HG03060 (cell line): ENCODE data around the gene HOXC11.

Source experiments
- ATAC-seq: cut with Tn5 transposase; IDR thresholded peaks from one replicate; pipeline ENCODE4 v1.9.1; 2021; ENCODE audit warnings: low read depth, moderate number of reproducible peaks; ENCODE audit not compliant: unreplicated experiment

Gene HOXC11

DNA sequence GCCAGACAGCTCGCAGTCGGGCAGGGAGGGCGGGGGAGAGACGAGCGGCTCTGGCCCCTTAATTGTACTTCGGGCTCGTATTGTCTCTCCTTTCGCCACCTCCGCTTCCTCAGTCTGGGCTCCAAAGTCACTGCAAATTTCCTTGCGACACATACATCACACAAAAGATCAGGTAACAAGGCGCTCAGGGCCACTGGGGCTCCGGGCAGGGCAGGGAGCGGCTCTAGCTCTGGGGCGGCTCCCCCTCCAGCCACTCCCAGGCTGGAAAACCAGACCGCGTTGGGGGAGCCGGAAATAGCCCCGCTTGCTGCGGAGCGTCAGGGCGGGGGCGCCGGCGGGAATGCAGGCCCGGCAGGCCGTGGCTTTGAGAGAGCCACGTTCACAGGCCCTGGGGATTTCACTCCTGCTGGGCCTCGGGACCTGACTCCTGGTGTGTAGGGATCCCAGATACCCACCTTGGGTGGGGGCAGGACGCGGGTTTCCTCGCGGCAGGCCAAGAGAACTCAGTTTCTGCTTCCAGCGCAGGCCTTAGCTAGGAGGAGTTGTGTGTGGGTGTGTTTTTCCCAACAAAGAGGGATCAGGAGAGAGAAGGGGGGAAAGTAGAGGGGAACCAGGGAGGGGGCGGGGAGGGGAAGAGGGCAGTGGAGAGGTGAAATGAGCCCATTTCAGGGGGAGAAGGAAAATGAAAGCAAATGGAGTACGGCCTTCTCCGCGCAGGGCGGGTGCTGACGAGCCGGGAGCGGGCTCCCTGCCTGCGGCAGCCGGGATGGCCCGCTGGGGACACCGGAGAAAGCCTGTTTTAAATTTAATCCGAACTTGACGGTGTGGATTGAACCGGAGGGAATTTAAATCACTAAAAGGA lies 22.7 kb downstream of the HOXC11 start:
- ATAC-seq: no peak

DNA sequence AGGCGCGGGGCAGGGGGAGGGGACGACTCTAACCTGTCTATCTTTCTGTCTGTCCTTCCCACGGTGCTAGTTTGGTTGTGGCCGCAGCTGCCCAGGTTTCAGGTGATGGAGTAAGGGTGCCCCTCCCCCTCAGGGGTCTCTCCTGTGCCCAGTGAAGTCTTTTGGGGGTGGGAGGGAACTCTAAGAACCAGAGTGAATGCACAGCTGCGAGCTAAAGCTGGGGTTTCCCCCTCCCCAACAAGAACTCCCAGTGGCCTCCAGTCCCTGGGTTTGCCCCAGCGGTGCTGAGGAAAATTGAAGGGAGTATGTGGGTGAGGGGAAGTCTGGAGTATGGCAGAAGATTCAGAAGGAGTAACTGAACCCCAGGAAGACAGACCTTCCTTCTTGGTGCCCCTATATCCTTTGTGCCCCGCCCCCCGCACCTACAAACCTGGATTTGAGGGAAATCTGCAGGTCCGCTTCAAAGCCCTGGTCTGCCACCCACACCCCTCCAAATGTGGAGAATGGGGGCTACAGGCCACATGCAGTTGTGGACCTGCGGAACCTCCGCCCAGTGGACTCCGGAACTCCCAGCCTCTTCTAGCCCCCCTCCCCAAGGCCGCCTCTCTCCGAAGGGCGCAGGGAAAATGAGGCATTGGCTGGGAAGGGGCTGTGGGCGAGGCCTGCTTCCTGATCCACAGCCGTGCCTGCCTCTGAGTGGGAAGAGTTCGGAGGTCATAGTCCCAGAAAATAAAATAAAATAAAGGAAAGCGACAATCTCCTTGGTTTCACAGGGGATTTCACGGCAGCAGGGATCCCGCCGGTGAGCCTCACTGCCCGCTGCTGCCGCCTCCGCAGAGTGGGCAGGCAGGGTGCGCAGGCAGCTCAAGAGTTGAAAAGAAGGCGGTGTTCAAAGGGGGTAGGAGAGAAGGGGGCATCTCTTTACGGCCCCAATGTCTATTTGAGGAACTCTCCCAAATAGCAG lies 23.6 kb downstream of the HOXC11 start:
- no peak for ATAC-seq

DNA sequence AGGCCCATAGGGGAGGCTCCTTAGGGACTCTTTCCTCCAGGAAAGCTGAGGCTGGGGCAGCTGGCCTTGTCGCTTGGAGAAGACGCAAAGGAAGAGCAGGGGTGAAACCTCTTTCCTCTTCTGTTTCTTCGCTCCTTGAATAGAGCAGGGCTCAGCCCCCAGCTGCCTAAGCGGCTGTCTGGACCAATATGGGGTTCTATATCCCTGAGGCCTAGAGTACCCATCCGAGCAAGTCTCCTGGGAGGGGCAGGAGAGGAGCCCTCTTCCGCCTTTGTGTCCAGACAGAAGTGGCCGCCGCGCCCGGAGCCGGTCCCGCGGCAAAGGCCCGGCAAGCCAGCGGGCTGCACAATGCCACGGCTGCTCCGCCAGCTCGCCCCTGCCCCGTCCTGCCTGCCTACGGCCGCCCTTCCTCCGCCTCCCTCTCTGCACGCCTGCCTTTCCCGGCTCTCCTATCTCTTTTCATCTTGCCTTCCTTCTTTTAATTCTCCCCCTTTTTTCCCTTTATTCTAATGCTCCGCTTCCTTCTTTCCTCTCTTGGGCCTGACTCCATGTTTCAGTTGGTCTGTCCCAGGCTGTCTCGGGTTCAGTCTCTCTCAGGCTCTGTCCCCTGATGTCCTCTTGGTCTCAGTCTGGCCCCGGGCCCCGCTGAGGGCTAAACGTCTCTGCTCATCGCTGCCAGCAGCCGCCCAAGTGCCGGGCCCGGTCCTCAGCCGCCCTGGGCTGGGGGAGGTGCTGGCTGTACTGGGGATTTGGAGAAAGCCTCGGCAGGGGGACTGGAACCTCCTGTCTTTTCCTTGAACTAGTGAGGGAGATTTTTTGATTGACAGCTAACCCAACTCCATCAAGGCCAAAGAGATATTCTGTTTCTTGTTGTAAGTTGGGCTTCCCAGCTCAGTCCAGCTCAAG lies 24.5 kb downstream of the HOXC11 start:
- ATAC-seq: no peak

GRCh38 chr12:53998110-53998899 lies 25.4 kb downstream of the HOXC11 start:
- ATAC-seq: no peak

DNA sequence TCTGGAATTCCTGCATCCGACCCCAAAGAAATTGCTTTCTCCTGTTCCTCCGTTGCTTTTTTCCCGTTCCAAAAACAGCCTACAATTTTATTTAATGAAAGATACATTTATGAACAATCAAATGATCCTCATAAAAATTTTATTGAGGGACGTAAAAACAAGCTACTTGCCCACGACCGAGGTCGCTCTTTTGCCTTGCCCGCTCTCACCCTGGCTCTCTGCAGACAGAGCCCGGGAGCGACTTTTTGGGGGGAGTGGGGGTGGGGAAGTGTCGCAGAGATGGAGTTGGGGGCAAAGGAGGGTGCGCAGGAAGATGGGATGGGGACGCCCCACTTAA lies 25.9 kb downstream of the HOXC11 start:
- no peak for ATAC-seq

DNA sequence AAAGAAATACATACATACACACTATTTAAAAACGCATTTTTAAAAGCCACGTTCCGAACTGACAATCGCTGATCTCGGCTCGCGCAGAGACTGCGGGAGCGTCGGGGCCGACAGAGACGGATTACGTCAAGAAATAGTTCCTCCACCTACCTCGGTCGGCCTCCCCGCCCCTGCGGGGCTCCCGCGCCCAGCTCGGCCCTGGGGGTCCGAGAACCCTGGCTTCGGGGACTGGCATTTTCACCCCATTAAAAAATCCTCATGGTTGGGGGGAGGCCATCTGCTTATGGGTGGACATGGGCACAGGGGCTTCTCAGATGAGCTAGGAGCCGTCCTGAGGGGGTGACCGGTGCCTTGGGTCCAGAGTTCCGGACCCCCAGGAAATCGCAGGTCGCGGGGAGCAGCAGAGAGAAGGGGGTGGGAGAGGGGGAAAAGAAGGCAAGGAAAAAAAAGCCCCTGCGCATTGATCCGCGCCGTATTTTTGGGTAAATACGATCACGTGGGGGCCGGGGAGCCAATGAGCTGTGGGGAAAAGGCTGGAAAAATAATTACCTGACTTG lies 26.7 kb downstream of the HOXC11 start:
- no peak for ATAC-seq

DNA sequence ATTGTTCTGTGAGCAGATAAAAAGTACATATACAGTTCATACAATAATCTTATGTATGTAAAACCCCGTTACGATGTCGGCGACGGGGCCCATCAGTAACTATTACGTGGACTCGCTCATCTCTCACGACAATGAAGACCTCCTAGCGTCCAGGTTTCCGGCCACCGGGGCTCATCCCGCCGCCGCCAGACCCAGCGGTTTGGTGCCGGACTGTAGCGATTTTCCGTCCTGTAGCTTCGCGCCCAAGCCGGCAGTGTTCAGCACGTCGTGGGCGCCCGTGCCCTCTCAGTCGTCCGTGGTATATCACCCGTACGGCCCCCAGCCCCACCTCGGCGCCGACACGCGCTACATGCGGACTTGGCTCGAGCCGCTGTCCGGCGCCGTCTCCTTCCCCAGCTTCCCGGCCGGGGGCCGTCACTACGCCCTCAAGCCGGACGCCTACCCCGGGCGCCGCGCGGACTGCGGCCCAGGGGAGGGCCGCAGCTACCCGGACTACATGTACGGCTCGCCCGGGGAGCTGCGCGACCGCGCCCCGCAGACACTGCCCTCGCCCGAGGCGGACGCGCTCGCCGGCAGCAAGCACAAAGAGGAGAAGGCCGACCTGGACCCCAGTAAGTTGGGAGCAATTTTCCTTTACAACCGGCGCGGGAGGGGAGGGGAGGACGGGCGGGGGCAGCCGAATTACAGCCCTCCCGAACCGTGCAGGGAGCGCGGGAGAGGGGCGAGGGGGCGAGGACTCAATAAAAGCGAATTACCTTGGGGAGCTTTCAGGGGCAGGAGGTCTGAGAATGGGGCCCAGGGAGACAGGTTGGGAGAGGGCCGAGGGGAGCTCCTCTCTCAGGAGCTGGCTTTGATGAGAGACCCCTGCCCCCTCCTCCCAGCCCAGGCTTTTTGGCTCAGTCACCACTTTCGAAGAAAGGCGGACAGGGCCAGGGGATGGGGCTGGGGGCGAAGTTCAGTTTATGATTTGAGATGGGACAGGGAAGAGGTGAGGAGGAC lies 27.5 kb downstream of the HOXC11 start, which contains the start of gene HOXC9:
Gene HOXC9, plus strand, starts transcription at position 46 of the 999 bp plus-strand sequence. Its CDS starts 28 bp downstream, at position 74.
- ATAC-seq: no peak

DNA sequence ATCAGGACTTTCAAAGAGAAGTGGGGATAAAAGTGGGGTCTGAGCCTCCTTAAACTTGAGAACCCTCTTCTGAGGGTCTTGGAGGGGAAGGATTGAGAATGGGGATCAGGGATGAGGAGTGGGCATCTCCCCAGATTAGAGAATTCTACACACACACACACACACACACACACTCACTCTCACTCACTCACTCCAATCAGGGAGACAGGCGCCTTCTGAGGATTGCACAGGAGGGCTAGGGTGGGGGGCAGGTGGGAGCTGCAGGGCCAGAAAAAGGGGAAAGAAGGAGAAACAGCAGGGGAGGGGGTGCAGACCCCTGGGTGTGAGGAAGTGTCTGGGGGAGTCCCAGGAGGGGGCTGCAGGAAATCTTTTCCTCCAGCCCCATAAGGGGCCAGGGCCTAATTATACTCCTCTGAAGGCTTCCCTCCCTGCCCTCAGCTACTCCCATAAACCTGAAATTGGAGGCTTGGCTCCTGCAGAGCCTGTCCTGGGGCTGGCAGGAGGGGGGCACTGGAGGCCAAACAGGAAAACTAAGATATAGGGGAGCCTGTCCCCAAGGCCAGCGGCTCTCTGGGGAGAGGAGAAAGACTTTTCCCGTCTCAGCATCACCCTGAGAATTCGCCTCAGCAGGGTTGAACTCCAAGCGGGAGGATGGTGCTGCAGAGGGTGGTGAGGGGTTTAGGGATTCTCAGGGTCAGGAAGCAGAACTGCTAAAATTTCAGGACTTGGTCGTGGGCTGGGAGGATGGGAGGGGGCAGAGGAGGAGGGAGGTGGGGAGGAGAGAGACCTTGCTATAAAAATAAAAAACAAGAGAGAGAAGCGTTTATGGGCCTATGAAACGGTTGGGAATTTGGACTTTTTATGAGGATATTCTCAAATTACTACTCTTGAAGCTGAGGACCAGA lies 28.6 kb downstream of the HOXC11 start:
- ATAC-seq: no peak

DNA sequence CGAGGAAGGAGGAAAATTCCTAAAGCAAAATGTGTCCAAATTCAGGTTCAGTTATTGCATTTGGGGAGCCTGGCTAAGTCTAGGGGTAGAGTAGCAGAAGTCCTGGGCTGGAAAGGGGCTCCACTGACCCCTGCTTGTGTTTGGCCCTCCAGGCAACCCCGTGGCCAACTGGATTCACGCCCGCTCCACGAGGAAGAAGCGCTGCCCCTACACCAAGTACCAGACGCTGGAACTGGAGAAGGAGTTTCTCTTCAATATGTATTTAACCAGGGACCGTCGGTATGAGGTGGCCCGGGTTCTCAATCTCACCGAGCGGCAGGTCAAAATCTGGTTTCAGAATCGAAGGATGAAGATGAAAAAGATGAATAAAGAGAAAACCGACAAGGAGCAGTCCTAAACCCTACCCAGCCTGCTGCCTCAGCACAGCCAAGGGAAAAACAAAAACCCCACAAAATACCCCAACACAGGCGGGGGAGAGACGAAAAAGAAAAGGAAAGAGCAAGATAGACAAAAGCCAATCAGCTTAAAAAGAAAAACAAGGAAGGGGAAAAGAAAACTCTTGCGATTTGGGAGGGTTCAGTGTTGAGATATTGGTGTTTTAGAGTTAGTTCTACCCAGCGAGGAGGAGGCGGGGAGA lies 29.5 kb downstream of the HOXC11 start:
- no peak for ATAC-seq

- ATAC-seq: no peak
These were observed 30.0 kb downstream of the HOXC11 start for GRCh38 chr12:54002915-54003389.

DNA sequence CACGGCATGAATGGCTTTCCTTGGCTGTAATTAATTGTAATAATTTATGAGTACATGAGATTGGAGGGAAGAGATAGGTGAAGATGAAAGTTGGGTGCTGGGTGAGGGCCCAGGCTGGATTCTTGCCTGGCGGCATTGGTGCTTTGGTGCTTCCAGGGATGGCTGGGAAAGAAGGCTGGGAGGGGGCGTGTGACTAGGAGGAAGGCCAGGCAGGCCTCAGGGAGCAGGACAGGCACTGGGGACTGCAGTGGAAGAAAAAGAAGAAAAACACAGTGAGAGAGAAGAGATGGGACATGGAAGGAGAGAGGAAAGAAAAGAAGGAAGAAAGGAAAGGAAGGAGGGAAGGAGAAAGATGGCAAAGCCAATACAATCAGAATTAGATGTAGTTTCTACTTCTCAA lies 30.7 kb downstream of the HOXC11 start:
- ATAC-seq: no peak

DNA sequence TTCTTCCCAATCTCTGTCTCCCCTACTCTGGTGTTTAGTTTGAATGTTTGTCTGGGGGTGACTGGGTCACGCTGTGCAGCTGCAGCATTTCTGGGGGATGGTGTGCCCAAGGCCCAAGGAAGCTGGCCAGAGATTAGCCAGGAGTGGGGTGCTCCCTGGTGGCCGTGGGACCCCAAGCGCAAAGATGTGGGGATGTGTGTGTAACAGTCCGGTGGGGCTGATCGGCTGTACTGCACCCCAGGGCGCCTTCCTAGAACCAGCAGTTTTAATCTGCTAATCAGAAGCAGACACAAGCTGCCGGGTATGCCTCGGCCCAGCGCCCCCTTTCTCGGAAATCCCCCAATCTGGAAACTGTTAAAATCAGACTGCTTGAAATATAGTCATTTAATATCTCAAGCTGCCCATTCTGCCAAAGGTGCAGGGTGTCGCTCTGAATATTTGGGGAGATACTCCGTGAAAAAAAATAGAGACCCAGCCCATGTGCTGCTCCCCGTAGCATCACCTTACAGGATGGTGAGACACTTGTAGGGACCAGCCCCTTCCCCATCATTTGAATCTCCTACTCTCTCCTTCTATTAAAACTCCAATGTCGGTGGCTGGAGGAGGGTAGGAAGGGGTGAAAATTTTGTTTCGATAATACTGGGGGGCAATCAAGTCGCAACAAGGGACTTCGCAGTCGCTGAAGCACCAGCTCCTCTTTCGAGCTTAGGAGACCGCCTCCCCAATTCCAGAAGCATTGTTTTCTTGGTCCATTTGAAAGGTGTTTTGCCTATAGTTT lies 31.3 kb downstream of the HOXC11 start:
- ATAC-seq: no peak

DNA sequence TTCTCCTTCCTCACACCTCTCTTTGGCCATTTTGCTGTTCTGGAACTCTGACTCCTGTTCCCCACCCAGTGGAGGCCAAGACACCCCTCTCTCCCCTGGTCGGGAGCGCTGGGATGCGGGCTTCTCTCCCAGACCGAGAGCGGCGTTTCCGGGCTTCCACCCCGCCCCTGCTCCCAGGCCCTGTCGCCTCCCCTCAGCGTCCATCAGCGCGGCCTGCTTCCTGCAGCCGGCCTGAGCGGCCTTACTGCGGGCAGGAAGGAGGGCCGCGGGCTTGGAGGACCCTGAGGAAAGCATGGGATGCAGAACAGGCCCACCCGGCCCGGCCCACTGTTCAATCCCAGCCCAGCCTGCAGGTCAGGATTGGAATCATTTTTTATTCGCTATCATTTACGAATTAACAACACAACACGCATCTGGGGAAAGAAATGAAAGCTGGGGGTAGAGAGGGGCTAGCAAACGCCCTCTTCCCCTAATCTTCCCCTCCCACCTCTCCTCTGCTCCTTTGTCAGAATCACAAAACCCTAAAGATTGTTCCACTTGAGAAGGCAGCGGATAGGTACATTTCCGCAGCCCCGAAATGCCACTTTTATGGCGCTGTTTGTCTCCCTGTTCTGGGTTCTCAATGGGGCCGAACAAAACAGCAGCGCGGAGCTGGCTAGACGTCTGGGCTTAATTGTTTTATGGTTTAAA lies 32.1 kb downstream of the HOXC11 start:
- ATAC-seq: no peak

DNA sequence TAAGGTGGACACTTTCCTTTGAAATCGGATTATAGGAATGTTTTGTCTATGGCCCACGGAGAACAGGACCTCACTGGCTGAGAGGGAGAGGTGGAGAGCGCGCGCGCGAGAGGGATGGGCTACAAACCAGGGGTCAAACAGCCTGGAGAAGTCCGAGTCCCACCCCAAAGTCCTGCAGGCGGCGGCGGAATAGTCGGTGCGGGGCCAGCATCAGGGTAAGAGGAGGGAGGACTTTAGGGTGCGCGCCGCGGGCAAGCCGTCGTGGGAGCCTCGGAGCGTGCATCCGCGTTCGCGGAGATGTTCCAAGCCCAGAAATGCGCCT lies 32.6 kb downstream of the HOXC11 start:
- no peak for ATAC-seq

- no peak for ATAC-seq
These were observed 33.1 kb downstream of the HOXC11 start for GRCh38 chr12:54005853-54006558.
